HG03342 (cell line): Measurements from ENCODE around the gene CAPN1.
"Not testable (repeated sequence)": the region's sequence is repeated elsewhere in the genome, so short reads cannot be mapped to it uniquely, and the experiment has no call there.

ENCODE experiments used
- ATAC-seq: cut with Tn5 transposase; IDR thresholded peaks from one replicate; pipeline ENCODE4 v1.9.1; 2021; ENCODE audit warnings: mild to moderate bottlenecking, moderate library complexity; ENCODE audit not compliant: unreplicated experiment

Gene CAPN1

DNA sequence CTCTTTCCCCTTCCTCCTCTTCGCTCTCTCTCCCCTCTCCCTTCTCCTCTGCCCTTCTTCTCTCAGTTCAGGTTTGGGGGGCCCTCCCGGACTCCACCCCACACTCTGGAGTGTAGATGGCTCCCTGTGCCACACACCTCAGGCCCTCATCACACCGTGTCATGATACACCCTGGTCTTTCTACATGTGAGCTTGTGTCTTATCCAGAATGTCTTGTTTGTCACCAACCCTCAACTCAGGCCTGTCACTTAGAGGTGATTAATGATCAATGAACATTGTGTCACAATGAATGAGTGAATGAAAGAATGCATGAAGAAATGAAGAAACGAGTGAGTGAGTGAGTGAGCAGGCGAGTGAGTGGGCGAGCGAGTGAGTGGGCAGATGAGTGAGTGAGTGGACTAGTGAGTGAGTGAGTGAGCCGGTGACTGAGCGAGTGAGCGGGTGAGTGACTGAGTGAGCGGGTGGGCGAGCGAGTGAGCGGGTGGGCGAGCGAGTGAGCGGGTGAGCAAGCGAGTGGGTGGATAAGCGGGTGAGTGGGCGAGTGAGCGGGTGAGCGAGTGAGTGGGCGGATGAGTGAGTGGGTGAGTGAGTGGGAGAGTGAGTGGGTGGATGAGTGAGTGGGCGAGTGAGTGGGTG, 33.8 kb downstream of the CAPN1 start:
- ATAC-seq: no peak

DNA sequence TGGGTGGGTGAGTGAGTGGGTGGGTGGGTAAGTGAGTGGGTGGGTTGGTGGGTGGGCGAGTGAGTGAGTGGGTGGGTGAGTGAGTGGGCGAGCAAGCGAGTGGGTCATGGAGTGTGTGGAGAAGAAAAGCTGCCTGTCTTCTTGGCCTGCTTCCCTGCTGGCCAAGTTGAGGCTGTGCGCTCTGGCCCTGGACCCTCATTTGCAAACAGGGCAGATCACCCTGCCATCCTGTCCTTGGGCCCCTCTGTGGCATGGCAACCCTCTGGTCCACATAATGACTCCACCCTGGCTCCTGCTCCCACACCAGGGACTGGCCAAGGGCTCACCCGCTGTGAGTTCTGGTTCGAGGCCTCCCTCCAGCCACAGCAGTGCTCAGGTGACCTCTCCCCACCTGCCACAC, 35.1 kb downstream of the CAPN1 start:
- ATAC-seq: no peak

DNA sequence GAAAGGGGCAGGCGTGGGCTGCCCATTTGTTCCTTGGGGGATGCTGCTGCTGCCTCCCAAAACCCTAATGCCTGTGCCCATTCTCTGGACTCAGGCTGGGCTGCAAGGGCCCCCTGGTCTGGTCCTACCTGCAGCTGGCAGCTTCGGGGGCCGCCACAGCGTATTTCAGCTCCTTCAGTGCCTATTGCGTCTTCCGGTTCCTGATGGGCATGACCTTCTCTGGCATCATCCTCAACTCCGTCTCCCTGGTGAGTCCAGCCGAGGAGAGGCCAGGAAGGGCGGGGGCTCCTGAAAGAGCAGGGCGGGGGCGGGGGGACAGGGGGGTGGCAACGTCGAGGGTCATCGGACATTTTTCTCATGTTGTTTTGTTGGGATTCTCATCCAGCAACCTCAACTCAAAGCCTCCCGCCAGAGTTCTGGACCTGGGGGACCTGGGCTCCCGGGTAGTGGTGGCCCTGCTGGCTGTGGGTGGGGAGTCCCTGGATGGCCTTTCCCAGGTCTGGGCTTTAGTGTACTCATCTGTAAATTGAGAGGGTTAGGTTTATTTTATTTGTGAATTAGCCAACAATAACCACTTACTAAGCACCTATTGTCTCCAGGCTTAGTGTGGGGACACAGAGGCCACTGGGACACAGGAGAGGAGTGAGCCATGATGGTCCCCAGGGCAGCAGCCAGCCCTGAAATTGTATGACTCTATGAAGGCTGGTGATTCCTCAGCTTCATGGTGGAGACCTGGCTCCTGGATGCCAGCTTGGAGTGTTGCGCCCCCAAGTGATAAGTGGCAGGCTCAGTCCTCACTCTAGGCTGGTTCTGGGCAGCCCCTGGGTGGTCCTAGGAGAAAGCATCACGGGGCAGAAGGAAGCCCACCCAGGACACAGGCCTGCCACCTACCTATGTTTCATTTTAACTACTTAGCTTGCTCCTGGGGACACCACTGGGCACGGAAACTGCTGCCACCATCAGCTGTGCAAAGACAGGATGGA, 36.0 kb downstream of the CAPN1 start:
- no peak for ATAC-seq

DNA sequence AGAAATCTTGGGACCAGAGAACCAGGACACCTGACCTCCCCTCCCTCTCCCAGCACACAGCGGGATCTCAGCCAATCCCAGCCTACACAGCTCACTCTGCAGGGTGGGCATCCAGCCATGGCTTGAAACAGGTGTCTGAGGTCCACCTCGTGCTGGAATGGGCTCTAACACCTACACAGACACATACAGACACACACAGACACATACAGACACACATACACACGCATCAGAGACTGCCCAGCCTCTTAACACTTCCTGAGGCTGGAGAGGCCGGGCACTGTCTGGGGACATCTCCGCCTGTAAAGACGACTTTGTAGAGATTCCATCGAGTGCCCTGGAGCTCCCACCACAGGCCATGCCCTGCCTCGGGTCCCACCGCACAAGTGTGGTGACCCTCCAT, 36.7 kb downstream of the CAPN1 start:
- ATAC-seq: no peak

DNA sequence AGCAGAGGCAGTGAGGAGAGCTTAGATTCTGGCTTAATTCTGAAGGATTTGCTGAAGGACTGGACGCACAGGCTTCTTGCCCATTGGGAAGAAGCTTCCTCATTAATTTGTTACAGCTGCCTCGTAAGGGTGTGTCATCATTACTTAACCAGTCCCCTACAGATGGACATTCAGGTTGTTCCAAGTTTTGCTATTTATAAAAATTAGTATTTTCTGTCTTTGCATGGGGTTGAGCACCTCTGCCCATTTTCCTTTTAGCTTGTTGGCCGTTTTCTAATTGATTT, 38.1 kb downstream of the CAPN1 start:
- ATAC-seq: no peak

DNA sequence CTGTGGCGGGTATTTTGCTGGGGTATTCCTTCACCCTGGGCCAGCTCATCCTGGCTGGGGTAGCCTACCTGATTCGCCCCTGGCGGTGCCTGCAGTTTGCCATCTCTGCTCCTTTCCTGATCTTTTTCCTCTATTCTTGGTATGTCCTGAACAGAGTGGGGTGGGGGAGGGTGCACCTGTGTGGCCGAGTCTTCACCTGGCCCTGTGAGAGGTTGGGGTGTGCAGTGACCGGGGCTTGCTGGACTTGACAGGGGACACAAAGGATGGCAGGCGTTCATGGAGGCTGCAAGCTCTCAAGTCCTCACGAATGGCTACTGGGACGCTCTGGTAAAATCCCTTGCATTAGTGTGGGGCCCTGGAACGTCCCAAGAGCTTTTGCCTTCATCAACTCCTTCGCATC, 39.3 kb downstream of the CAPN1 start:
- no peak for ATAC-seq

DNA sequence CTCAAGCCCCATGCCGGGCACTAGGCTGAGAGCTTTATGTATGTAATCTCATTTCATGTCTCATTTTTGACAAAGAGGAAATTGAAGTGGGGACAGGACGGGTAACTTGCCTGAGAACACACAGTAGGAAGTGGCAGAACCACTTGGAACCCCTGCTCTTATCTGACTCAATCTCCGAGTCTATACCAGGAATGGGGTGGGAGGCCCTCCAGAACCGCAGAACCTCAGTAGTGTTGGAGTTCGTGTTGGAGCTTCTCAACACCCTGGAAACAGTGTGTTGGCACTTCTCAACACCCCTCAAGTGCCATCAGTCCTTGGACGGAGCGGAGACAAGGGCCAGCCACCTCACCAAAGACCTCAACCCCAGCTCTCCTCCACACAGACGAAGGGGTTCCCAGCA, 41.3 kb downstream of the CAPN1 start:
- ATAC-seq: no peak

DNA sequence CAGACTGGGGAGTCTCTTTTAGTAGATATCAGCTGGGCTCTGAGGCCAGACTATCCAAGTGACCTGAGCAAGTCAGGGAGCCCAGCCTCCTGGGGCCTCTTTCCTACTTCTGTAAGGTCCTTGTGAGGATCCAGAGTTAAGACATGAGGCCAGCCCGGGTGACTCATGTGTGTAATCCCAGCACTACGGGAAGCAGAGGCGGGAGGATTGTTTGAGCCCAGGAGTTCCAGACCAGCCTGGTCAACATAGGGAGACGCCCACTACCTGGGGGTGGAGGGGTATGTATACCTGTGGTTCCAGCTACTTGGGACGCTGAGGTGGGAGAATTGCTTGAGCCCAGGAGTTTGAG, 43.2 kb downstream of the CAPN1 start:
- no peak for ATAC-seq

DNA sequence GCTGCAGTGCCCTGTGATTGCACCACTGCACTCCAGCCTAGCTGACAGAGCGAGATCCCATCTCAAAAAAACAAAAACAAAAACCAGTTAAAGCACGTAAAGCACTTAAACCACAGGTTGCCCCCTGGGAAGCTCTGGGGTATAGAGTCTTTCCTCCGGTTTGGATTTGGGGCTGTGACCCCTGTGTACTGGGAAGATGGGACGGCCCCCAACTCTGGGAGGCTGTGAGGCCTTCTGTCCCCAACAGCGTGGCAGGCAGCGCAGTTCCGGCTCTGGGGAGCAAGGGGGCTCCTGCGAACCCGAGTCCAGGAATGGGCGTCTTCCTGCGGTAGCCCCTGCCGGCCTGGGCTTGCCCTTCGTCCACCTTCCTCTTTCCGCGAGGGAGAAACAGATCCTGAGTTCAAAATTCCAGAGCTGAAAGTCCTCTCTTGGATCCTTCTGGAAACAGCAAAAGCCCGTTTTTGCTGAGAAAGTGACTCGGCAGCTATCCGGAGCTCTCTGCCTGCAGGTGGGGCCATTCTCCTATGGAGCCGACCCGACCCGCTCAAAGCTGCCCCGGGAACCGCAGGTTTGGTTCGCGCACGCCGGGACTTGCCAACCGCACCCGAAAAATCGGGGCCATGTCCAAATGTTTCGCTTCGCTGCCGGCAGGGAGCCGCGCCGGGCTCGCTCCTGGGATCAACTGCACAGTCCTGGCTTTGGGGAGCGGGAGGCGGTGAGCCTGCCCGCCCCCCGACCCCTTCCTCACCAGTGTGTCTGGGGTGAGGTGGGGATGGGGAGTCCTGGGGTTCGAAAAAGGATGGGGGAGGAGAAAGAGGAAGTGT, 43.8 kb downstream of the CAPN1 start:
- ATAC-seq: no peak

DNA sequence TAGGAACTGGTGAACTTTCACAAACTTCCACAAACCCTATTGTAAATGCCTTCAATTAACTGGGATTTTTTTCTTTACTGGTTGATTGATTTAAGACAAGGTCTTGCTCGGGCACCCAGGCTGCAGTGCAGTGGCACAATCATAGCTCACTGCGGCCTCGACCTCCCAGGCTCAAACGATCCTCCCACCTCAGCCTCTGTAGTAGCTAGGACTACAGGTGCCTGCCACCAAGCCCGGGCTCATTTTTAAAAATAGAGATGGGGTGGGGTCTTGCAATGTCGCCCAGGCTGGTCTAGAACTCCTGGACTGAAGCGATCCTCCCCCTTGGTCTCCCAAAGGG, 44.3 kb downstream of the CAPN1 start:
- ATAC-seq: no peak

DNA sequence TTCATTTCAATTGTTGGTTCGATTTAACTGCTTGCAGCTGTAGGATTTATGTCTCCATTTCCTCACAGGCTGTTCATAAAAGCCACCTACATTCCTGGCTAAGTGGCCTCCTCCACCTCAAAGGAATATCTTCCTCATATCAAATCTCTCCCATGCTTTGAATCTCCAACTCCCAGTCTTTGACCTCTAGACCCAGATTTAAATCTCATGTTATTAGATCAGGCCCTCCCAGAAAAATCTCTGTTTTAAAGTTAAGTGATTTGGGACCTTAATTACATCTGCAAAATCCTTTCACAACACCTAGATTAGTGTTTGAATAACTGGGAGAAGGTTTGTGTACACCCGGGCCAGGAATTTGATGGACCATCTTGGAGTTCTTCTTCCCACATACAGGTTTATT, 46.2 kb downstream of the CAPN1 start:
- ATAC-seq: no peak

DNA sequence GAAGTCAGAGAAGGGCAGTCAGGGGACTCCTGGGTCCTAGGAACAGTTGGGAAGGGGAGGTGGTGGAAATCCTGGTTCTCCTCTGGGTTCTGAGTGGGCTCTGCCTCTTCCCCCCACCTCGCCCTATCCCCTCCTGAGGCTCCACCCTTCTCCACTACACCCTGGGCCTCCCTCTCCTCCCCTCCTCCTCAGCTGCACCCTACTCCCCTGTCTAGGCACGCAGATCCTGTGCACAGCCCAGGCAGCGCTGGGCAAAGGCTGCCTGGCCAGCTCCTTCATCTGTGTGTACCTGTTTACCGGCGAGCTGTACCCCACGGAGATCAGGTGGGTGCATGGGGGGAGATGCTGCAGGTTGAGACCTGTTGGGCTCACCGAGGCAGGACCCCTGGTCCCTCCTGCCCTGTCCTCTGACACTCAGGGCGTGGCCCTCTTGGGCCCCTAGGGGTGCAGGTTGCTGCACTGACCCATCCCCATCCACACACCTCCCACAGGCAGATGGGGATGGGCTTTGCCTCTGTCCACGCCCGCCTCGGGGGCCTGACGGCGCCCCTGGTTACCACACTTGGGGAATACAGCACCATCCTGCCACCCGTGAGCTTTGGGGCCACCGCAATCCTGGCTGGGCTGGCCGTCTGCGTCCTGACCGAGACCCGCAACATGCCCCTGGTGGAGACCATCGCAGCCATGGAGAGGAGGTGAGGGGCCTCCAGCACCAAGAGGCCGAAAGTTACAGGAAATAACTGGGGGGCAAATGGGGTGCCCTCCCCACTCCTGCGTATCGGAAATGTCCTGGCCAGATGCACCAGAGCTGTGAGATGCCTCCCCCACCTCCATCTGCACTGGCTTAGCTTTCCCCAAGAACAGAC, 54.7 kb downstream of the CAPN1 start:
- no peak for ATAC-seq

DNA sequence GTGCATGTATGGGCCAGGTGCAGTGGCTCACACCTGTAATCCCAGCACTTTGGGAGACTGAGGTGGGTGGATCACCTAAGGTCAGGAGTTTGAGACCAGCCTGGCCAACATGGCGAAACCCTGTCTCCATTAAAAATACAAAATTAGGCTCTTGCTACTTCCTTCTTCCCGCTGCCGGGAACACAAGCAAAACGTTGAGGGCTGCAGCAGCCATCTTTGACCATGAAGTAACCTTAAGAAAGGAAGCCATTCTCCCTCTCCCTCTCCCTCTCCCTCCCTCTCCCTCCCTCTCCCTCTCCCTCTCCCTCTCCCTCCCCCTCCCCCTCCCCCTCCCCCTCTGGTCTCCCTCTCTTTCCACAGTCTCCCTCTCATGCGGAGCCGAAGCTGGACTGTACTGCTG, 56.6 kb downstream of the CAPN1 start:
- not testable (repeated sequence) for ATAC-seq

DNA sequence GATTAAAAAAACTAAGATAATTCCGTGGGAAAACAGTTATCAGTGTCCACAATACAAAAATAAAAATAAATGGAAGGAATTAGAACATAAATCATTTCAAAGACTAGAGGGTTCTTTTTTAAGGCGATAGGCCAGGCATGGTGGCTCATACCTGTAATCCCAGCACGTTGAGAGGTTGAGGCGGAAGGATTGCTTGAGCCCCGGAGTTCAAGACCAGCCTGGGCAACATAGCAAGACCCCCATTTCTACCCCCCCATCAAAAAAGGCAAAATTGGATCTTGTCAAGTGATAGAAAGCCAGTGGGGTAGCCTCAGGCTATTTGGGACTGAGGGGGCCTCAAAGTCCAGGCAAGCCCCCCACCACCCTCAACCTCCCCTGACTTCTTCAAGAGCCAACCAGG, 59.4 kb downstream of the CAPN1 start:
- no peak for ATAC-seq

DNA sequence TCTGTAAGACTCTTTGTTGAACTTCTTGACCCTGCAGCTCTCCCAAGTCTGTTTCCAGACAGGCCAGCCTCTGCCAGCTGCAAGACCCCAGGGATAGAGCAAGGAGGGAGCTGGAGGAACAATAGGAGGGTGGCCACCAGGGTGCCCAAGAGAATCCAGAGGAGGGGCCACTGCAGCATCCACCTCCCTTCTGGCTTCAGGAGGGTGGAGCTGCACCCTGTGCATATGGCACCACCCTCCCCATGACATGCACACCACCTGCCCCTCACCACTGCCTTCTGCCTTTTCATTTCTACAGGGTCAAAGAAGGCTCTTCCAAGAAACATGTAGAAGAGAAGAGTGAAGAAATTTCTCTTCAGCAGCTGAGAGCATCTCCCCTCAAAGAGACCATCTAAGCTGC, 60.0 kb downstream of the CAPN1 start:
- ATAC-seq: no peak

DNA sequence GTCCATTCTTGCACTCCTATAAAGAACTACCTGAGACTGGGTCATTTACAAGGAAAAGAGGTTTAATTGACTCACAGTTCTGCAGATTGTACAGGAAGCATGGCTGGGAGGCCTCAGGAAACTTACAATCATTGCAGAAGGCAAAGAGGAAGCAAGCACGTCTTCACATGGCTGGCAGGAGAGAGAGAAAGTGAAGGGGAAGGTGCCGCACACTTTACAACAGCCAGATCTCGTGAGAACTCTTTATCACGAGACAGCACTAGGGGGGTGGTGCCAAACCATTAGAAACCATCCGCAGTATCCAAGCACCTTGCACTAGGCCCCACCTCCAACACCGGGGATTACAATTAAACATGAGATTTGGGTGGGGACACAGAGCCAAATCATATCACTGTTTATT, 60.7 kb downstream of the CAPN1 start:
- ATAC-seq: no peak

DNA sequence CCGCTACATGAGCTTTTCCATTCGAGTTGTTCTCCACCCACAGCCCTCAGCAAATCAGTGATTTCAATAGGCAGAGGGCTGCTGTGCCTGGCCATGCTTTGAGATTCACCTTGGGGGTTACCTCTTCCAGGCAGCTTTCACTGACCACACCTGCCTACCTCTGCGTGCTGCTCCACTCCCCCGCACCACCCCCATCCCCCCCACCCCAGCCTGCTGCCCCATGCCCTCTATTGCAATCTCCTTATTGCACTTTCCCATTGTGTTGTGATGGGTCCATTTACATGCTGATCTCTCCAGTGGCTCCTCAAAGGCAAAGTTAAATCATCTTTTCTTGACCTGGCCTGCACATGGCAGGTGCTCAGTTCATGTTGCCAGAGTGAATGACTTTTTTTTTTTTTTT, 62.1 kb downstream of the CAPN1 start:
- ATAC-seq: no peak

DNA sequence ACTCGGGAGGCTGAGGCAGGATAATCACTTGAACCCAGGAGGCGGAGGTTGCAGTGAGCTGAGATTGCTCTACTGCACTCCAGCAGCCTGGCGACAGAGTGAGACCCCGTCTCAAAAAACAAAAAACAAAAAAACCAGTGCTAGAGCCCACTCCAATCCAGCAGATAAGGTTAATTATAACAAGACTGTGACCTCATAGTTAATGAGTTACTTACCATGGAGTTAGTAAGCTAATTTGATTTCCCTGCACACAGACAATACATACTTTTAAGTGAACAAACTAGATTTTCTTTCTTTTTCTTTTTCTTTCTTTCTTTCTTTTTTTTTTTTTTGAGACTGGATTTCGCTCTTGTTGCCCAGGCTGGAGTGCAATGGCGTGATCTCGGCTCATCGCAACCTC, 63.3 kb downstream of the CAPN1 start:
- not testable (repeated sequence) for ATAC-seq

DNA sequence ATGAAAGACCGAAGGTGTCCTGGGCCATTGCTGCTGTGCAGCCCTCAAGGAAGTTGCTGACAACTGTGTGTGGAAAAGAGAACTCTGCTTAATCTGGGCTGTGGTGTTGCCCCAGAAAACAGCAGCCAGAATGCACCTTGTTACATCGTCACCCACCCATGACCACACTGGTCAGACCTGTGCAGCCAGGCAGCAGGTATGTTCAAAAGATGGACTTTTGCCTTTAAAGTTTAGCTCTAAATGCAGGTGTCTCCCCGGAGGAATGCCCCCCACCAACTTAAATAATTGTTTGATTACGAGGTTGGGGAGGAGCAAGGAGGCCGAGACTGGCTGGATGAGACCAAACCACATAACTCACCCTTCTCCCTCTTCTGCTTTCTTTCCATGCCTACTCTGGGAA, 64.8 kb downstream of the CAPN1 start:
- ATAC-seq: no peak

DNA sequence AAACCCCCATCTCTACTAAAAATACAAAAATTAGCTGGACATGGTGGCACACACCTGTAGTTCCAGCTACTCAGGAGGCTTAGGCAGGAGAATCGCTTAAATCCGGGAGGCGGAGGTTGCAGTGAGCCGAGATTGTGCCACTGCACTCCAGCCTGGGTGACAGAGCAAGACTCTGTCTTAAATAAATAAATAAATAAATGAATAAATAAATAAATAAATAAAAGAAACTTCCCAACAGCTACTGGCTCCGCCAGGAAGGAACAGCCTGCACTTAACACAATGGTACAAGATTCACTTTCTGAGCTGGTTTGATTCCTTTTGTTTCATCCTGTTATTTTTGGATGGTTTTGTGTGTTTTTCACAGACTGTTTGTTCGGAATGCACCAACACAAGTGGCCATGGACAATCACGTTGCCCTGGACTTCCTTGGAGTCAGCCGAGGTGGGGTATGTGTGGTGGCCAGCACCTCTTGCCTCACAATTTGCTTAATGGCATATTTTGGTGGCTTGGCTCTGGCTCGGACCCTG, 66.5 kb downstream of the CAPN1 start:
- not testable (repeated sequence) for ATAC-seq

DNA sequence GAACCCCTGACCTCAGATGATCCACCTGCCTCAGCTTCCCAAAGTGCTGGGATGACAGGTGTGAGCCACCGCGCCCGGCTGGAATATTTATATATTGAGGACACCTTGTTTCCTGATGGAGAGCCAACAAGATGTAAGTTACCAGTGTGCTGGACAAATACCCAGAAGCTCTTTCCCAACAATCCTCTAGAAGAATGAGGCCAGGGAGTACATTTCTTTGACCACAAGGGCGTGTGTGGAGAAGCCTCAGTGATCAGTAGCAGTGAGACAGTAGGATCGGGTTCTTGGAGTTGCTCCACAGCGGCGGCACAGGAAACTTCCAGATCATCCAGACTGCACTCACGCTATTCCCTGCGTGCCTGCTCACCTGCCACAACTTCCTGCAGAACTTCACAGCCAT, 69.7 kb downstream of the CAPN1 start:
- no peak for ATAC-seq
